ENCODE measurements around the gene ALG2. TPM values are rescaled to one million over a fixed set of nuclear protein-coding genes. Genes with fewer than 3 reads are reported as not detected.

Gene ALG2
- total RNA-seq, 3 donors from 2014 or later (not counting 1 experiment from before 2014, with no cell fraction given) = 17.3 to 23.2 (median 20.7) TPM

- Mint-ChIP-seq H3K36me3 (peaks cover 7% of the 10 kb centered on the region), H3K27ac (peak overlapping the region; percentile 35 to 36), H3K9me3 (no peaks in the 10 kb centered on the region), H3K27me3 (ENCODE audit: low read depth in 2 of 2) (no peaks in the 10 kb centered on the region), H3K4me3 (no peak overlapping the region), H3K4me1 (peaks cover 47 to 56% of the 10 kb centered on the region in 2 donors)
- Histone ChIP-seq H3K36me3 (ENCODE audit: control insufficient read depth, insufficient read depth, low read length) (peaks cover 37% of the 10 kb centered on the region), H3K4me1 (ENCODE audit: control insufficient read depth, insufficient read depth, low read length) (peaks cover 15% of the 10 kb centered on the region), H3K27ac (ENCODE audit: low read length) (no peak overlapping the region), H3K27me3 (ENCODE audit: control insufficient read depth, insufficient read depth, low read length) (no peaks in the 10 kb centered on the region), H3K4me3 (ENCODE audit: low read length) (no peak overlapping the region), H3K9me3 (ENCODE audit: control insufficient read depth, insufficient read depth, low read length) (no peaks in the 10 kb centered on the region)
- TF ChIP-seq, protein P1, sequence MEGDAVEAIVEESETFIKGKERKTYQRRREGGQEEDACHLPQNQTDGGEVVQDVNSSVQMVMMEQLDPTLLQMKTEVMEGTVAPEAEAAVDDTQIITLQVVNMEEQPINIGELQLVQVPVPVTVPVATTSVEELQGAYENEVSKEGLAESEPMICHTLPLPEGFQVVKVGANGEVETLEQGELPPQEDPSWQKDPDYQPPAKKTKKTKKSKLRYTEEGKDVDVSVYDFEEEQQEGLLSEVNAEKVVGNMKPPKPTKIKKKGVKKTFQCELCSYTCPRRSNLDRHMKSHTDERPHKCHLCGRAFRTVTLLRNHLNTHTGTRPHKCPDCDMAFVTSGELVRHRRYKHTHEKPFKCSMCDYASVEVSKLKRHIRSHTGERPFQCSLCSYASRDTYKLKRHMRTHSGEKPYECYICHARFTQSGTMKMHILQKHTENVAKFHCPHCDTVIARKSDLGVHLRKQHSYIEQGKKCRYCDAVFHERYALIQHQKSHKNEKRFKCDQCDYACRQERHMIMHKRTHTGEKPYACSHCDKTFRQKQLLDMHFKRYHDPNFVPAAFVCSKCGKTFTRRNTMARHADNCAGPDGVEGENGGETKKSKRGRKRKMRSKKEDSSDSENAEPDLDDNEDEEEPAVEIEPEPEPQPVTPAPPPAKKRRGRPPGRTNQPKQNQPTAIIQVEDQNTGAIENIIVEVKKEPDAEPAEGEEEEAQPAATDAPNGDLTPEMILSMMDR (IDR thresholded peaks at IDR 0.05) = no peak
- WGBS (ENCODE audit: insufficient coverage) = 98% methylated on average over 4 of the region's 5 CpGs
- intact Hi-C loops (cut with micrococcal nuclease) = no loop called here
- ATAC-seq (no peak), DNase-seq (no peak)
These were observed 4.3 kb upstream of the ALG2 start for GRCh38 chr9:99226054-99226453.

DNA sequence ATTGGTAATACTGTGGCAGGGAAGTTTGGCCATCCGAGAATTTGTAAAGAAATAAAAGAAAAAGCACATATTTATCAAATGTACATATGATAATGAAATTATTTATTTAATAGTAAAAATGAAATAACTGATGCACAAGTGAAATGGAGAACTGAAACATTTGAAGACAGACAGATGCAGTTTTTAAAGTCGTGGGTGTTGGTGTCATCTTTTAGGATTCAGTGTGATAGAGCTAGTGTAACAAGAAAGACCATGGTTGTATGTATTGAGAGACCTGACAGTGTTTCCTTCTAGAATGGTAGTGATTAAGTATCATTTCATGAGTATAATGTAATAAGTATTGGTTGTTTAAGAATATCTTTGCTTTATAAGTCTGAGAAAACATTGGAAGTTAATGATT, 2.7 kb upstream of the ALG2 start:
- H3K27ac Mint-ChIP-seq = peak overlapping the region; percentile 35 to 100
- Histone ChIP-seq H3K4me1 (ENCODE audit: control insufficient read depth, insufficient read depth, low read length) (peaks cover 23% of the 10 kb centered on the region), H3K9me3 (ENCODE audit: control insufficient read depth, insufficient read depth, low read length) (no peaks in the 10 kb centered on the region), H3K27me3 (ENCODE audit: control insufficient read depth, insufficient read depth, low read length) (no peaks in the 10 kb centered on the region), H3K27ac (ENCODE audit: low read length) (no peak overlapping the region), H3K4me3 (ENCODE audit: low read length) (no peak overlapping the region), H3K36me3 (ENCODE audit: control insufficient read depth, insufficient read depth, low read length) (peaks cover 22% of the 10 kb centered on the region)
- no peaks in the 10 kb centered on the region for H3K27me3 Mint-ChIP-seq (ENCODE audit: low read depth in 2 of 2)
- ATAC-seq (no peak), DNase-seq (no peak)
- peak overlapping the region; percentile 8 for H3K4me3 Mint-ChIP-seq
- H3K4me1 Mint-ChIP-seq = peaks cover 60 to 68% of the 10 kb centered on the region in 2 donors
- intact Hi-C loops (cut with micrococcal nuclease) = loop anchor here (5.0 kb wide), 1 partner anchor 593 kb away; no protein-coding TSS in a partner anchor
- TF ChIP-seq, protein P1 (IDR thresholded peaks at IDR 0.05) = no peak
- H3K36me3 Mint-ChIP-seq = peaks cover 7% of the 10 kb centered on the region
- H3K9me3 Mint-ChIP-seq = no peaks in the 10 kb centered on the region
- 48% methylated on average over 1 of the region's 2 CpGs for WGBS (ENCODE audit: insufficient coverage)

DNA sequence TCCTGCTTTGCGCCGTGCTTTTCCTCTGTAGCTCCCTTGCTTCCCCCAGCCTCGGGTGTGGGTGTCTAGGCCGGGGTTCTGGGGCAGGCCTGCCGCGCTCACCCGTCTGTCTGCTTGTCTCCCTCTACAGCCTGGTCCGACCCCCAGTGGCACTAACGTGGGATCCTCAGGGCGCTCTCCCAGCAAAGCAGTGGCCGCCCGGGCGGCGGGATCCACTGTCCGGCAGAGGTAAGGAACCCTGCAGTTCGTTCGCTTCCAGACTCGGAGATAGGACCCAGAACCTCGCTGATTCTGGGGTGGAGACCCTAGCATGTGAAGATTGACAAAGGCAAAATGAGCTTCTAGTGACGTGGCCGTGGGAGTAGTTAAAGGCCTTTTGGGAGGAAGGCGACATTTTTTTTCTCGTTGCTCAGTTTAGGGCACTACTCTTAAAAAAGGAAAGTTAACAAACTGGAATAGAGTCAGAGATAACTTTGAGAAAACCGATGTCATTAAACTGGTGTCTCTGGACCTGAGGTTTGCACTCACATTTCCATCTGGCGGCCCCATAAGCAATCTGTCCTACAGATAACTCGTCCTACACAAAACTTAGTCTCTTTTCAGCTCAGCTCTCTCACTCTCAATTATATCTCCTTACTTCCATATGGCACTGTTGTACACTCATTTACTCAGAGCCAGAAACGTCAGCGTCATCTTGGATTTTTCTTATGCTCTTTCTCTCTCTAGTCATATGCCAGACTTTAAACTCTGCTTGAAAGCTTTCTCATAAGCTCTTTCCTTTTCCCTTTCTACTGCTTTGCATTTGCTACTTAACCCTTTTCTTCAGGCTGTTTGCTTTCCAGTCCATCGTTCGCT, 901 bp upstream of the ALG2 start:
- H3K27ac Mint-ChIP-seq = peak overlapping the region; percentile 99 to 100
- peaks cover 23% of the 10 kb centered on the region for H3K4me1 ChIP-seq (ENCODE audit: control insufficient read depth, insufficient read depth, low read length)
- no peaks in the 10 kb centered on the region for H3K27me3 Mint-ChIP-seq (ENCODE audit: low read depth in 2 of 2)
- no peaks in the 10 kb centered on the region for H3K27me3 ChIP-seq (ENCODE audit: control insufficient read depth, insufficient read depth, low read length)
- 10% methylated on average over 30 of the region's 30 CpGs for WGBS (ENCODE audit: insufficient coverage)
- intact Hi-C loops (cut with micrococcal nuclease) = loop anchor here (5.0 kb wide), 1 partner anchor 595 kb away; no protein-coding TSS in a partner anchor
- H3K4me1 Mint-ChIP-seq = peaks cover 73 to 76% of the 10 kb centered on the region in 2 donors
- peaks cover 5% of the 10 kb centered on the region for H3K36me3 Mint-ChIP-seq
- H3K9me3 ChIP-seq (ENCODE audit: control insufficient read depth, insufficient read depth, low read length) = no peaks in the 10 kb centered on the region
- peaks cover 15% of the 10 kb centered on the region for H3K36me3 ChIP-seq (ENCODE audit: control insufficient read depth, insufficient read depth, low read length)
- H3K4me3 ChIP-seq (ENCODE audit: low read length) = peak overlapping the region; percentile 84
- peak overlapping the region; percentile 97 for H3K27ac ChIP-seq (ENCODE audit: low read length)
- ATAC-seq = peak; percentile 30 to 44 (median 37)
- no peaks in the 10 kb centered on the region for H3K9me3 Mint-ChIP-seq
- peak overlapping the region; percentile 99 for H3K4me3 Mint-ChIP-seq
- TF ChIP-seq, protein P1 (IDR thresholded peaks at IDR 0.05) = no peak
- DNase-seq = no peak

All from natural killer cell (primary cell).